ENCODE results near the gene HPS4.

The HPS4 gene

GRCh38 chr22:26401726-26402125 lies 81.9 kb downstream of the HPS4 start:
- Histone ChIP-seq H3K9me2 (replicated peaks; ENCODE audit: control insufficient read depth, low read length) (no peaks in the 10 kb centered on the region), H4K20me1 (ENCODE audit: control insufficient read depth, insufficient read depth, low read depth, low read length) (no peaks in the 10 kb centered on the region), H3K9me3 (ENCODE audit: control insufficient read depth, insufficient read depth, low read length) (no peaks in the 10 kb centered on the region), H3K27ac (ENCODE audit: low read depth, low read length) (no peak overlapping the region), H3K36me3 (ENCODE audit: control insufficient read depth, low read length) (no peaks in the 10 kb centered on the region), H3K4me3 (ENCODE audit: low read length) (no peak overlapping the region), H3K27me3 (ENCODE audit: control insufficient read depth, low read length) (no peaks in the 10 kb centered on the region), H3F3A (ENCODE audit: control insufficient read depth, insufficient read depth) (no peaks in the 10 kb centered on the region), H3K79me2 (ENCODE audit: control insufficient read depth, low read length) (no peaks in the 10 kb centered on the region), H3K4me2 (ENCODE audit: low read length) (no peak overlapping the region), H3K4me1 (ENCODE audit: control insufficient read depth, low read length) (peaks cover 13% of the 10 kb centered on the region)
- TF ChIP-seq EZH2phosphoT487 (IDR thresholded peaks at IDR 0.05; ENCODE audit: borderline replicate concordance, low read length), result no peak
- TF ChIP-seq CTCF (IDR thresholded peaks at IDR 0.05; ENCODE audit: low read depth, low read length, poor library complexity, severe bottlenecking), result no peak
